Liver (tissue), 3 donors: ENCODE results near the gene ASB2.

Source experiments
- EGR1 ChIP-seq, 2 donors: IDR thresholded peaks; 2 replicates each; pipeline ENCODE4 v1.6.1; 2016 to 2018; ENCODE audit warnings: antibody characterized with exemption in 2 of 2, low read depth in 2 of 2
- GABPA ChIP-seq, 2 donors: IDR thresholded peaks in 1 of 2; conservative IDR thresholded peaks in 1 of 2; 2 replicates each; pipeline ENCODE4 v1.6.1; 2016; ENCODE audit warnings: antibody characterized with exemption in 2 of 2, mild to moderate bottlenecking in 1 of 2, moderate library complexity in 1 of 2
- JUND ChIP-seq, 2 donors: IDR thresholded peaks; 2 replicates each; pipeline ENCODE4 v1.6.1; 2016; ENCODE audit warnings: antibody characterized with exemption in 2 of 2
- NR2F2 ChIP-seq: IDR thresholded peaks from 2 replicates; pipeline ENCODE4 v1.6.1; 2016; ENCODE audit warnings: antibody characterized with exemption
- RAD21 ChIP-seq, 2 donors: IDR thresholded peaks; 2 replicates each; pipeline ENCODE4 v1.6.1; 2016; ENCODE audit warnings: antibody characterized with exemption in 2 of 2, mild to moderate bottlenecking in 2 of 2
- TAF1 ChIP-seq: conservative IDR thresholded peaks from 2 replicates; pipeline ENCODE4 v1.6.1; 2016; ENCODE audit warnings: antibody characterized with exemption, mild to moderate bottlenecking
- YY1 ChIP-seq: IDR thresholded peaks from 2 replicates; pipeline ENCODE4 v1.6.1; 2016; ENCODE audit warnings: antibody characterized with exemption, mild to moderate bottlenecking
- TF ChIP-seq, protein P1 (sequence below): fragments of 150-350 bp; IDR thresholded peaks from 2 replicates; pipeline ENCODE4 v1.5.1; 2017; ENCODE audit warnings: improper control_type of control experiment, low read depth, low read length; ENCODE audit not compliant: missing input control
- TF ChIP-seq, protein P2 (sequence below): IDR thresholded peaks from 2 replicates; pipeline ENCODE4 v1.6.1; 2016; ENCODE audit warnings: antibody characterized with exemption
- TF ChIP-seq, protein P3 (sequence below): IDR thresholded peaks from 2 replicates; pipeline ENCODE4 v1.6.1; 2016; ENCODE audit warnings: antibody characterized with exemption
- TF ChIP-seq, protein P4 (sequence below): IDR thresholded peaks from 2 replicates; pipeline ENCODE4 v1.6.1; 2016; ENCODE audit warnings: antibody characterized with exemption, mild to moderate bottlenecking
- donor health status: healthy.
- donor health status: healthy.

DNA sequence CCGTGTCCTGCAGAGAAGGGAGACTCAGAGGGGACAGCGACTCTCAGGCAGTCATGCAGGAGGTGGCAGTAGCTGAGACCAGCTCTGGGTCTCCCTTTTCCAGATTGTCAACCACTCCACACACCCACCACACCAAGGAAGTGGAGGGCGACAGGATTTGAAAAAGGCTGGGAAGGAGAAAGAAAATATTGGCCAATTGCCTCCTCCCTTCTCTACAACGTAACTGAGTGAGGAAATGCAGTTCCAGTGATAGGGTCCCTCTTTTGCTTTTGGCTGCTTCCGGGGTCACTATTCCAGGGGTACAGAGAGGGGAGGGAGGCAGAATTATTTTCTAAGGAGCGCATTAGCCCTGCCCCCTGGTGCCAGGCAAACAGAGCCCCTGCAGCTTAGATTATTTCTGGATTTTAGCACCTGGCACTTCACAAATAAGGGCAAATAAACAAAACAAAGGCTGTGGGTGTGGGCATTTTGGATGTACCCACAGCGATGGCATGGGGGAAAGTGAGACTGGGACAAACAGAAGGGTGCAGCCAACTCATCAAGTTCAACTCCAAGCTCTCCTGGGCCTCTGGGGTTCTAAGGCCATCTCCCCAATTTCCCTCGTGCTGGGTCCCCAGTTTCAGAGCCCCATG is 20.4 kb downstream of the ASB2 start:
- TF ChIP-seq, protein P1, sequence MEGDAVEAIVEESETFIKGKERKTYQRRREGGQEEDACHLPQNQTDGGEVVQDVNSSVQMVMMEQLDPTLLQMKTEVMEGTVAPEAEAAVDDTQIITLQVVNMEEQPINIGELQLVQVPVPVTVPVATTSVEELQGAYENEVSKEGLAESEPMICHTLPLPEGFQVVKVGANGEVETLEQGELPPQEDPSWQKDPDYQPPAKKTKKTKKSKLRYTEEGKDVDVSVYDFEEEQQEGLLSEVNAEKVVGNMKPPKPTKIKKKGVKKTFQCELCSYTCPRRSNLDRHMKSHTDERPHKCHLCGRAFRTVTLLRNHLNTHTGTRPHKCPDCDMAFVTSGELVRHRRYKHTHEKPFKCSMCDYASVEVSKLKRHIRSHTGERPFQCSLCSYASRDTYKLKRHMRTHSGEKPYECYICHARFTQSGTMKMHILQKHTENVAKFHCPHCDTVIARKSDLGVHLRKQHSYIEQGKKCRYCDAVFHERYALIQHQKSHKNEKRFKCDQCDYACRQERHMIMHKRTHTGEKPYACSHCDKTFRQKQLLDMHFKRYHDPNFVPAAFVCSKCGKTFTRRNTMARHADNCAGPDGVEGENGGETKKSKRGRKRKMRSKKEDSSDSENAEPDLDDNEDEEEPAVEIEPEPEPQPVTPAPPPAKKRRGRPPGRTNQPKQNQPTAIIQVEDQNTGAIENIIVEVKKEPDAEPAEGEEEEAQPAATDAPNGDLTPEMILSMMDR = no peak
- TF ChIP-seq GABPA (IDR thresholded peaks at IDR 0.05 in 1 of 2, conservative IDR thresholded peaks at IDR 0.05 in 1 of 2) (no peak), RAD21 (IDR thresholded peaks at IDR 0.05) (no peak), EGR1 (IDR thresholded peaks at IDR 0.05; ENCODE audit: low read depth in 2 of 2) (no peak), YY1 (no peak), TAF1 (no peak), NR2F2 (no peak), JUND (IDR thresholded peaks at IDR 0.05) (no peak)
- TF ChIP-seq, protein P2, sequence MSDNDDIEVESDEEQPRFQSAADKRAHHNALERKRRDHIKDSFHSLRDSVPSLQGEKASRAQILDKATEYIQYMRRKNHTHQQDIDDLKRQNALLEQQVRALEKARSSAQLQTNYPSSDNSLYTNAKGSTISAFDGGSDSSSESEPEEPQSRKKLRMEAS = no peak
- TF ChIP-seq, protein P3, sequence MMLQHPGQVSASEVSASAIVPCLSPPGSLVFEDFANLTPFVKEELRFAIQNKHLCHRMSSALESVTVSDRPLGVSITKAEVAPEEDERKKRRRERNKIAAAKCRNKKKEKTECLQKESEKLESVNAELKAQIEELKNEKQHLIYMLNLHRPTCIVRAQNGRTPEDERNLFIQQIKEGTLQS = no peak
- TF ChIP-seq, protein P4, sequence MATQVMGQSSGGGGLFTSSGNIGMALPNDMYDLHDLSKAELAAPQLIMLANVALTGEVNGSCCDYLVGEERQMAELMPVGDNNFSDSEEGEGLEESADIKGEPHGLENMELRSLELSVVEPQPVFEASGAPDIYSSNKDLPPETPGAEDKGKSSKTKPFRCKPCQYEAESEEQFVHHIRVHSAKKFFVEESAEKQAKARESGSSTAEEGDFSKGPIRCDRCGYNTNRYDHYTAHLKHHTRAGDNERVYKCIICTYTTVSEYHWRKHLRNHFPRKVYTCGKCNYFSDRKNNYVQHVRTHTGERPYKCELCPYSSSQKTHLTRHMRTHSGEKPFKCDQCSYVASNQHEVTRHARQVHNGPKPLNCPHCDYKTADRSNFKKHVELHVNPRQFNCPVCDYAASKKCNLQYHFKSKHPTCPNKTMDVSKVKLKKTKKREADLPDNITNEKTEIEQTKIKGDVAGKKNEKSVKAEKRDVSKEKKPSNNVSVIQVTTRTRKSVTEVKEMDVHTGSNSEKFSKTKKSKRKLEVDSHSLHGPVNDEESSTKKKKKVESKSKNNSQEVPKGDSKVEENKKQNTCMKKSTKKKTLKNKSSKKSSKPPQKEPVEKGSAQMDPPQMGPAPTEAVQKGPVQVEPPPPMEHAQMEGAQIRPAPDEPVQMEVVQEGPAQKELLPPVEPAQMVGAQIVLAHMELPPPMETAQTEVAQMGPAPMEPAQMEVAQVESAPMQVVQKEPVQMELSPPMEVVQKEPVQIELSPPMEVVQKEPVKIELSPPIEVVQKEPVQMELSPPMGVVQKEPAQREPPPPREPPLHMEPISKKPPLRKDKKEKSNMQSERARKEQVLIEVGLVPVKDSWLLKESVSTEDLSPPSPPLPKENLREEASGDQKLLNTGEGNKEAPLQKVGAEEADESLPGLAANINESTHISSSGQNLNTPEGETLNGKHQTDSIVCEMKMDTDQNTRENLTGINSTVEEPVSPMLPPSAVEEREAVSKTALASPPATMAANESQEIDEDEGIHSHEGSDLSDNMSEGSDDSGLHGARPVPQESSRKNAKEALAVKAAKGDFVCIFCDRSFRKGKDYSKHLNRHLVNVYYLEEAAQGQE = no peak
